H1 (cell line): ENCODE results near the gene MAGI2. TPM values are rescaled to one million over a fixed set of nuclear protein-coding genes. Genes with fewer than 3 reads are reported as not detected.

Experiments used
- CHD1 ChIP-seq: IDR thresholded peaks from 2 replicates; pipeline ENCODE4 v1.6.1; 2012; ENCODE audit warnings: low read depth, low read length, improper control_type of control experiment
- EGR1 ChIP-seq: IDR thresholded peaks from 2 replicates; pipeline ENCODE4 v1.6.1; 2011; ENCODE audit warnings: low read depth, low read length, borderline replicate concordance
- polyA plus RNA-seq, 7 experiments: library from polyadenylated mRNA; depleted of rRNA in 3 of 7; stranded (reverse) in 5 of 7; unstranded in 2 of 7; fragments of >200 nt in 5 of 7; fragments of 200-250 nt in 2 of 7; gene quantifications; 1 replicate in 5 of 7; 2 replicates in 1 of 7; 4 replicates in 1 of 7; pipeline versions ENCODE4 v1.2.1 to v1.2.3, GENCODE V29; 2011 to 2013; ENCODE audit warnings: missing spikeins in 2 of 7, mixed read lengths in 2 of 7
- total RNA-seq: library from RNA; stranded (reverse); fragmentation: NEBNext Ultra II Directional; extraction: Animal tissue kit (Norgen Biotek cat#: 25700); gene quantifications from 2 replicates; pipeline ENCODE4 v1.2.1, GENCODE V29; 2021
- TF ChIP-seq, protein P1 (sequence below), 3 experiments: IDR thresholded peaks; 1 replicate in 2 of 3; 2 replicates in 1 of 3; pipeline versions ENCODE4 v1.5.1 to v1.6.1; 2011; ENCODE audit warnings: low read length in 3 of 3, mild to moderate bottlenecking in 3 of 3, inconsistent platforms in 2 of 3, low read depth in 1 of 3, moderate library complexity in 1 of 3; ENCODE audit not compliant: insufficient read depth in 1 of 3; ENCODE audit errors: control extremely low read depth in 1 of 3

MAGI2 gene
- total and polyA plus RNA-seq, 2 of the 8 experiments (the other 6 are each of a cell fraction or from before 2014, with no cell fraction given), result 6.0 to 27.3 TPM

DNA sequence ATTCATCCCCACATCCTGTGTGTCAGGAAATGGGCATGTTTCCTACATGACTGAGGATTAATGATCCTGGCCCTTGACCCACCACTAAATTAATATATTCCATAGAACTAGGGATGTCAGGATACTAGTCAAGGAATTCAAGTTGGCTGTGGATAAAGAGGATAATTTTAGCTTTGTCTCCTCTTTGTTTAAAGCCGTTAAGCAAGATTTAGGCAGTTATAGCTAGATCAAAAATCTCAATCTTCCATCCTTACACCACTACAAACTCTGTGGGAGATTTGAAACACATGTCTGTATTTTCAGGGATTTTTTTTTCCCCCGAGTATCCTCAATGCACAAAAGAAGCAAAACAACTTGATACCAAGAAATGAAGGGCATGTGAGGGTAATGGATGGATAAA lies 417.1 kb downstream of the MAGI2 start (continued):
- TF ChIP-seq EGR1 (no peak), CHD1 (no peak)
- TF ChIP-seq, protein P1, sequence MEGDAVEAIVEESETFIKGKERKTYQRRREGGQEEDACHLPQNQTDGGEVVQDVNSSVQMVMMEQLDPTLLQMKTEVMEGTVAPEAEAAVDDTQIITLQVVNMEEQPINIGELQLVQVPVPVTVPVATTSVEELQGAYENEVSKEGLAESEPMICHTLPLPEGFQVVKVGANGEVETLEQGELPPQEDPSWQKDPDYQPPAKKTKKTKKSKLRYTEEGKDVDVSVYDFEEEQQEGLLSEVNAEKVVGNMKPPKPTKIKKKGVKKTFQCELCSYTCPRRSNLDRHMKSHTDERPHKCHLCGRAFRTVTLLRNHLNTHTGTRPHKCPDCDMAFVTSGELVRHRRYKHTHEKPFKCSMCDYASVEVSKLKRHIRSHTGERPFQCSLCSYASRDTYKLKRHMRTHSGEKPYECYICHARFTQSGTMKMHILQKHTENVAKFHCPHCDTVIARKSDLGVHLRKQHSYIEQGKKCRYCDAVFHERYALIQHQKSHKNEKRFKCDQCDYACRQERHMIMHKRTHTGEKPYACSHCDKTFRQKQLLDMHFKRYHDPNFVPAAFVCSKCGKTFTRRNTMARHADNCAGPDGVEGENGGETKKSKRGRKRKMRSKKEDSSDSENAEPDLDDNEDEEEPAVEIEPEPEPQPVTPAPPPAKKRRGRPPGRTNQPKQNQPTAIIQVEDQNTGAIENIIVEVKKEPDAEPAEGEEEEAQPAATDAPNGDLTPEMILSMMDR (IDR thresholded peaks at IDR 0.05; ENCODE audit: control extremely low read depth in 1 of 3, insufficient read depth in 1 of 3, low read depth in 1 of 3, low read length in 3 of 3), result no peak
- TF ChIP-seq, all 59 proteins: peak for 0
